ENCODE measurements around the gene CHML.
A peak's percentile ranks its signal among the peaks of the same experiment; 100 is the strongest.

Gene CHML

DNA sequence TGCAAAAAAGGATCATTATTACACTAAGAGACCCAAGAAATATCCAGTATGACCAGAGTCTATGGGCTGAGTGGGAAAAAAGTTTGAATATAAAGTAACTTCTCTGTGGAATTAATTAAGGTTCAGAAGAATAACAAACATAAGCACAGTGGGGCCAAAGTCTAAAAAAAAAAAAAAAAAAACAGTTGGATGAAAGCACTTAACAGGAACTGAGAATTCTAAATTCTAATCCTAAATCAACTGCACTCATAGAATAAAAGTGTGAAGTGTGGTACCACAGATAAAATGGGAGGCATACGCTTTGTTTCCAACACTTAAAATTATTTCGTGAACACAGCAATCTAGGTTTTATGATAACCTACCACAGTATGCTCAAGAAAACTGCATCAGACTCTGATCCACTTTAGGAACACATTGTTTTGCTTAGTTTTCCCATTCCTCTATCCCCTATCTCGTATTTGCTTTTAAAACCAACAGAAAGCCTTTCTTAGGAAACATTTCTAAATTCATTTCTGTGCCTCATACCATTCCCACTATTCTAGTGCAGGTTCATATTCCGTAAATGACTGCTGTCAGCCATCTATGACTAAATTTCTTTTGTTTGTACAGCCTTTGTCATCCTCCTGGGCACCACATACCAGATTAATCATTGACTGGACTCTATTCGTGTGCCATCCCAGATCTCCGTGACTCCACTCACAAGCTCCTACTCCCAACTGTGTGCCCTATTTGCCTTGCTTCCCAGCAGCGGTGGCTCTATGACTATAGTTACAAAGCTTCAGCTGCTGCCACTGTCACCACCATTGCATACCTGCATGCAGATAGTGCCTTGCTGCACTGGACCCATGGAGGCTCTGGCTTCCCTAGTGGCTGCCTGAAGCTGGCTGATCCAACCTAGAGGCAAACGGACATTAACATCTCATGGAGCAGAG, 24.9 kb downstream of the CHML start:
- no peak for DNase-seq

DNA sequence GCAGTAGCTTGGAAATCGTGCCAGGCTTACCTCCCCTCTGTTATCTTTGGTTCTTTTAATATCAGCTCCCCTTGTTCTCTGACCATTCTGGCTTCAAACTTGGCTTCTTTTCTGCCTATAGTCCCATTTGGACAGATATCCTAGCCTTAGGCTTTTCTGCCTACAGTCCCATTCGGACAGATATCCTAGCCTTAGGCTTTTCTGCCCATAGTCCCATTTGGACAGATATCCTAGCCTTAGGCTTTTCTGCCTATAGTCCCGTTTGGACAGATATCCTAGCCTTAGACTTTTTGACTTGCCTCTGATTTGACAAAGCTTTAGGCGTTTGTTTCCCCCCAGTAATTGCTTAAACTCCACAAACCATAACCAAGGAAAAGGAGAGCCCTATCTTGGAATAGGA, 25.6 kb downstream of the CHML start:
- no peak for DNase-seq

DNA sequence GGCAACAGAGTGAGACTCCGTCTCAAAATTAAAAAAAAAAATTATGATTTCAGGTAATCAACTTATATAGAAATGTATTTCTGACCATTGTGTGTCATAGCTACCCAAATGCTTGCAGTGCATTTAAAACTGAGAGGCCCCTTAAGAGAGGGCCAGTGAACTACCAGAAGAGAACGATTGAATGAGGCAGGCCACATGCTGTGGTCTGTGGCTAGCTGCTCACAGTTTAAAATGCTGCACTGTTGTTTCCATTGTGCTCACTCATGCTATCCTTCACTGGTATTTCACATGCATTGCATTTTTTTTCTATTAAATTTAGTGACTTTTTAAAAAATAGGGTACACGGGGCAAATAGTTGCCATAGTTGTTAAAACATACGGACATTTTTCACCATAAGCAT, 26.0 kb downstream of the CHML start:
- DNase-seq, result no peak

DNA sequence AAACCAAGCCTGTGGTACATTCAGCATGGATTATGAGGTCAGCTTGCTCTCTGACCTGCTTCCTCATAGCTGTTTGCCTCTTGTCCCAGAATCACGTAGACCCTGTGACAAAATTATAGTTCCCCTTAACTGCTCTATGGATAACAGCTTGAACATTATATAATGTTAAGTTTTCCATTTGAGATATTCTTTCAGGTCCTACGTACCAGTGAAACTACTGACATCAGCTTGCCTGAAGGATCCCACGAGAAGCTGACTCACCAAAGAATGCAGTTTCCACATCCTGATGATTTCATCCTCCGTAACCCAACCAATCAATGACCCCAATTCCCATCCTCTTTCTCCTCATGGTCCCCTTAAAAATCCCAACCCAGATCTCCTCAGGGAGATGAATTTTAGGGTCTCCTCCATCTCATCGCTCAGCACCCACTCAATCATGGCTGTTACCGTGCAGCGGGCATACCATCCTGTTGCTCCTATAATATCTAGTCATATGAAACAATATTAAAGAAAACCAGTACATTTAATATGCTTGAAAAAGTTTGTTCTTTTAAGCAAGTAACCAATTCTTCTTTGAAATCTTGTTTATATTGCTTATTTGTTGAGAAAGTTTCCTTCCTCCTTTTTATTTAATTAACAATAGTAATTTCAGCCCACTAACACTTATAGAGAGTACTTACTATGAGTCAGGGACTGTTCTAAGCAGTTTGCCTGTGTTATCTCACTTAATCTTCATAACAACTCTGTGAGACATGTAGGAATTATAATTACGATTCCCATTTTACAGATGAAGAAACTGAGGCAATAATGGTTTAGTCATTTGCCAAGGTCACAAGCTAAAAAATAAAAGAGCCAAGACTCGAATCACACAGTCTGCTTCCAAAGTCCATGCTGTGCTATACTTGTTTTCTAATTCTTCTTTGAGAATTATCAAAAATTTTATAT, 27.4 kb downstream of the CHML start:
- DNase-seq, result peak in 1 of 2 donors; percentile 35

DNA sequence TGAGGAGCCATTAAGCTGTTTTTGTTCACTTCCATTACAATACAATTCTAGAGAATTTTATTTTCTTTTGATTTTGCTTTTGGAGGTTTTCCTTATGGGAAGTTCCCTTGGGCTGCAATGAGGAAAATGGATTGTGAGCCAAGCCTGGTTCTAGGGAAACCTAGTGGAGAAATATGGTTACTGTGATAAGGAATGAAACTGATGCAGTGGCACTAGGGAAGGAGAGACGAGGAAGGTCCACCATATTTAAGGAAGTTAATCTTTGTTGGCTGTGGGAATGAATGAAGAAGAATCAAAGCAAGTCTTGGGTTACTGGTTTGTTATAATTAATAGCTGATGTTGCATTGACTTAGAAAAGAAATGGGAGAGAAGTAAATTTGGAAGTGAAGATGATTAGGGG, 28.4 kb downstream of the CHML start:
- DNase-seq, result no peak

DNA sequence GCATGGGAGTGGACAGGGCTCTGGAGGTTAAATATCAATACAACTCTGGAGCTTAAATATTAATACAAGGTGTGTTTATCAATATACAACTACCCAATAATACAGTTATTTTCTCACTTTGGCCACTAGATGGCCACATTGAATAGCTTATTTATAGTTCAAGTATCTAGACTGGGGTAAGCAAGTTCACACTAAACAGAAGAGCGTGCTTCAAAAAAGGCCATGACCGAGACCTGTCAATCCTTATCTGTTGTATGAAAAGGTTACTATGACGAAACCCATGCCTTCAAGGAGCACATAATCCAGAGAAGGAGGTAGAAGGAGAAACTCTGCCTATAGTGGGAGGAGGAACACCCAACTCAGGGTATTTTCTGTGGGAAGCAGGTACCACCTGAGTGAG, 29.1 kb downstream of the CHML start:
- peak in 1 of 2 donors; percentile 73 for DNase-seq

DNA sequence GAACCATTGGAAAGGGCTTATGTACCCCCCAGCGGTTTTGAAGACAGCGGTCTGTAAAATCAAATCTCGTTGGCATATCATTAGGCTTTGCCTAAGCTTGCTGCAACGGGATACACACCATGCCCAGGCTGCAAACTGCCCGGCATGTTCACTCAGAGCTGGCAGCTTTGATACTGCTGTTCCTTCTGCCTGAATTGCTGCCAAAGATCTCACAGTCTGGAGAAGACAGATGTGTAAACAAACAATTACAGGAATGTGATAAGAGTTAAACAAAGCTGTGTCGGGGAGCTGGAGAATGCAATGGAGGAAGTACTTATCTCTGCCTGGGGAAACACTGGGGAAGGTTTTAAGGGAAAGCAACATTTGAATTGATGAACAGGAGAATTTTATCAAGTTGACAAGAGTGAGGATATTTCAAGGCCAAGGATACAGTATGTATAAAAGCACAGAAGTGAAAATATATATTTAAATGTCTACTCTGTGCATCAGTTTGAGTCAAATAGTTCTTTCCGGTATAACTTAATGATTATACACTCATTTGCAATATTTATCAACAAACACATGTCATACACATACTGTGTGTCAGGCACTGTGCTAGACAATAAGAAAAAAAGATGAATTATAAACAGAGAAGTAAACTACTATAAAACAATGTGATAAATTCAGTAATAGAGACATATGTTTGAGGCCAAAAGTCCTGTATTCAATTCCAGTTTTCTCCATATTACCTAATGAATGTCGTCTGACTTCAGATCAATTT, 29.9 kb downstream of the CHML start:
- DNase-seq, result no peak

DNA sequence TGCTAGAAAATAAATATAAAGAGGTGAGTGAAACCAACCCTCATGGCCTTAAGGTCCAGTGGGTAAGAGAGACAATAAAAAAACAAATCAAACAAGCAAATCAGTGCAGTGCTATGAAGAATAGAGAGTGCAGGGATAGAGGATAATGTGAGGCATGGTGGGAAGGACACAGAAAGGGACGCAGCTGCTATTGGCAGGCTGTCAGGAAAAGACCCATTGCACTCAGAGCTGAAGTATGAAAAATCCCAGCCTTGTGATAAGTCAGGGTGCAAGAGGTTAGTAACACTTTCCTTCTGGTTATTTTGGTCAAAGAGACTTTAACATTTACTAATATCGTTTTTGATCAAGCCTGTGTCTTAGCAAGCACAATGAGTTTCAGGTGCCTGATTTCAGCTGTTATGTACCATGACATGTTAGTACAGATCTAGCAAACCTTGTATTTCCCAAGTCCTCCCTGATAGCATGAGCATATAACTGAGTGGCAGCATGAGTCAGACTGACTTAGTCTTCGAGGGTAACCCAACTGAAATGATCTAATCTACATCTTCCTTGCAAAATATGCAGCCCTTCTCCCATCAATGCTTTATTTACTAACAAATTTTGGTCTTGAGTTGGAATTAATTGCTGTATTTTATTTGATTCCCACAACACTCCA, 31.7 kb downstream of the CHML start:
- no peak for DNase-seq

DNA sequence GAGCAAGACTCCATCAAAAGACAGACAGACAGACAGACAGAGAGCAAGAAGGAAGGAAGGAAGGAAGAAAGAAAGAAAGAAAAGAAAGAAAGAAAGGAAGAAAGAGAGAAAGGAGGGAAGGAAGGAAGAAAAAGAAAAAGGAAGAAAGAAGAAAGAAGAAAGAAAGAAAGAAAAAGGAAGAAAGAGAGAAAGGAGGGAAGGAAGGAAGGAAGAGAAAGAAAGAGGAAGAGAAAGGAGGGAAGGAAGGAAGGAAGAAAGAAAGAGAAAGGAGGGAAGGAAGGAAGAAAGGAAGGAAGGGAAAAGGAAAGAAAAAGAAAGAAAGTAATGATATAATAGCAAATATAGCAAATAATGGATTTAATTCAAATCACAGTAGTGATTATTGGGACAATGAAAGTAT, 32.7 kb downstream of the CHML start:
- DNase-seq, result no peak

DNA sequence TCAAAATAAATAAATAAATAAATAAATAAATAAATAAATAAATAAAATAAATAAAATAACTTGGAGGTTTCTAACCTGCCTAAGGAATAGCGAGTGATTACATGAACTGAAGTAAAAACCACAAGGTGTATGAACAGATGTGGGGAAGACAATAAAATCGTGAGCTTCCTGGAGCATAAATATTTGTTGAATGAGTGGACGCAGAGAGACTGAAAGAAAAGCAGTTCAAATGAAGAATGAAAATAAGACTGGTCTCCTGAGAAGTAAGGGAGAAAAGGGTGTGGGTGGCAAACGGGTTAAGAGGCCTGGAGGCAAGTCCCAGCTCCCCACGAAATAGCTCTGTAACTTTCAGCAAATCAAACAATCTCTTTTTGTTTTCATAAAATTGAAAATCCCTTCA, 33.6 kb downstream of the CHML start:
- DNase-seq, result no peak

DNA sequence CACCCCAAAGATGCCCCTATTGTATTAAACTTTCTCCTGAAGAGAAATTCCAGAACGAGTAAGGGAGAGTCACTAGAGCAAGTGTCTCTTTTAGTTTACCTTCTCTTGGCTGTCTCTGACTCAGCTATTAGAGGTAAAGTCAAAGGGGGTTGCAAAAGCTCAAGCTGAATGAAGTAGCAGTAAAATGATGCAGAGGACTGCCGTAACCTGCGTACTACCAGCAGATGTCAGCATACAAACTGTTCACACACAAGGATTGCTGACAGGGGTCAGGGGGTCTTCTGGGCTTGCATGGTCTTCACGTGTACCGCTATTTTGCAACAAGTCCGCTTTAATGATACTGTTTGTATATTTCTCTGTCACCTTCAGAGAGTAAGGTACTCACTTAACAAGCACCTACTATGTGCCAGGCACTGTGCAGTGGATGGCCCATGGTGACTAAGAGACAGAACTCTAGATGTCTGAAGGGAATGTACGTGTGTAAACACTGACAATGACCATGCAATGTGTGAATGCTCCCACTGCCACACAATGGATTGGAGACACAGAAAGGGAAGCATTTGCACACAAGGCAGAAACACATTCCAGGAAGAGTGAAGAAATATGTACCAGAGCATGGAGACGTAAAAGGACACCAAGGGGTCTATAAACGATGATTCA, 34.9 kb downstream of the CHML start:
- DNase-seq, result no peak

DNA sequence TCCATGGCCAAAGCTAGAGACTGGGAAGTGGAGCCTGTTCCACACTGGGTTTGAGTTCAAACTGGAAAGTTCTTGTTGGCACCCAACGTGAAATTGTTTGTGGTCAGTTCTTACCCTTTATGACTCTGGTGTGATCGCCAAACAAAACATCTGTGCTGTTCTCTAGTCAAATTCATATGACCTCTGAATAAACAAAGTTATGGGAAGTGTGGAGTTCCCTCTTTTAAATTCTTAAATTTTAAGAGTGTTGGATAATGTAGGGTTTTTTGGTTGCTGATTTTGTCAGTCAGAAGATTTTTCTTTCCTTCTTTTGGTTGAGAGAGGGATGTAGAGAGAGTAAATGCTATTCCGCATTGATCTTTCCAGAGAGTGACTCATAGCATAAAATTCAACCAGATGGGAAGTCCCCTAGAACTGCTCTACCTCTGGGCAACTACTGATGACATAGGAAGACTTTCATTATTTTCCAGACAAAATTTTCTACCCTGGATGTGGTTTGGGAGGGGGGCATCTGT, 36.4 kb downstream of the CHML start:
- no peak for DNase-seq

DNA sequence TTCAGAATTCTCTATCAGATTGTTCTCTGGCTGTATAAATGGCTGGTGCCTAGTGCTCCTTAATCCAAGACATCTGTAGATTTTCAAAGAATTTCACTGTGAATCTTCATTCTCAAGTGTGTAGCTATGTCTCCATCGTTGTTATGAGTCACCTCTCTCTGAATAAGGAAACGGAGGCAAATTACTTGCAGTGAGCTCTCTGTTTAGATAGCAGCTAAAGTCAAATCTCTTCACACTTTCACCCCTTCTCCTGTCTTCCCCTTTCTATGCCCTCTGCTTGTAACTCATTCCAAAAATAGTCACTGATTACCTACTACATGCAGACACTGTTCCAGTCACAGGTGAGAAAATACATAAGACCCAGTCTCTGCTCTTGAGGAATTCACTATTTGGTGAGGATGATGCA, 39.7 kb downstream of the CHML start:
- no peak for DNase-seq

DNA sequence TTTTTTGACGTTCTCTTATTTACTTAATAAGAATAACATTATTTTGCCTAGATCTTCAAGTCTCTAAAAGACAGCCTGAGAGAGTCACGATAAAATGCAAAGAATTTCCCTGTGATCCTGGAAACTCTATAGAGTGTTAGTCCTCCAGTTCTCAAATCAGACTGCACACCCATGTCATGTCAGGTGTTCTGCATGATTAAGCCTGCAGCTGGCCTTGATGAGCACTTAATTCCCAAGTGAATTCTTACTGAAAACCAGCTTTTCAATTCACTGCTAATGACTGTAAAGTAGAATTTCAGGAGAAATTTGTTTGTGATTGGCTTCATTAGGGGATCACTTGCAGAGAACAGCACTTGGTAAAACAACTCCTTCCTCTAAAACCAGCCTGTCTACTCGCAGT, 41.9 kb downstream of the CHML start:
- DNase-seq, result no peak

DNA sequence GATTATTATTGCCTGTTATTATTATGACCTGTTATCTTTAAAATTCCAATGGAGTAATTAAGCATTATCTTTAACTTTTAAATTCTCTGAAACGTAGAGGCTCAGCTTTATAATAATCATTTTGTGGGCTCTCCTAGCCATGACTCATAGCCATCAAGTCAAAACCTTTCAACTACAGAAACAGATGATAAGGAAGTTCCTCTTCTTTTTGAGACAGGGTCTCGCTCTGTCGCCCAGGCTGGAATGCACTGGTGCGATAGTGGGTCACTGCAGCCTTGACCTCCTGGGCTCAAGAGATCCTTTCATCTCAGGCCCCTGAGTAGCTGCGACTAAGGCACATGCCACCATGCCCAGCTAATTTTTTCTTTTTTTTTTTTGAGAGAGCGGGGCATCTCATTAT, 43.5 kb downstream of the CHML start:
- DNase-seq, result no peak

DNA sequence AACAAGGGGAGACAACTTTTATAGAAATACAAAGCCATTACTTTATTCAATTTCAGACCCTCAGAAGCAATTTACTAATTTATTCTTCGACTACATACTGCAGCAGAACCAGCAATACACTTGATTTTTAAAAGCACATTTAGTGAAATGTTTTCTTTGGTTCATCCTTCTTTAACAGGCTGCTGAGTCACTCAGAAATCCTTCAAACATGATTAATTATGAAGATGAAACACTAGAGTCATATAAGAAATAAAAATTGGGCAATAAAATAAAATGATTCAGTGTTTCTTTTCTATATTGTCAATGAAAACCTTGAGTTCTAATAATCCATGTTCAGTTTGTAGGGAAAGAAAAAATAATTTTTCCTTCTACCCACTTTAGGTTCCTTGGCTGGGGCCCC, 47.0 kb downstream of the CHML start:
- no peak for DNase-seq

DNA sequence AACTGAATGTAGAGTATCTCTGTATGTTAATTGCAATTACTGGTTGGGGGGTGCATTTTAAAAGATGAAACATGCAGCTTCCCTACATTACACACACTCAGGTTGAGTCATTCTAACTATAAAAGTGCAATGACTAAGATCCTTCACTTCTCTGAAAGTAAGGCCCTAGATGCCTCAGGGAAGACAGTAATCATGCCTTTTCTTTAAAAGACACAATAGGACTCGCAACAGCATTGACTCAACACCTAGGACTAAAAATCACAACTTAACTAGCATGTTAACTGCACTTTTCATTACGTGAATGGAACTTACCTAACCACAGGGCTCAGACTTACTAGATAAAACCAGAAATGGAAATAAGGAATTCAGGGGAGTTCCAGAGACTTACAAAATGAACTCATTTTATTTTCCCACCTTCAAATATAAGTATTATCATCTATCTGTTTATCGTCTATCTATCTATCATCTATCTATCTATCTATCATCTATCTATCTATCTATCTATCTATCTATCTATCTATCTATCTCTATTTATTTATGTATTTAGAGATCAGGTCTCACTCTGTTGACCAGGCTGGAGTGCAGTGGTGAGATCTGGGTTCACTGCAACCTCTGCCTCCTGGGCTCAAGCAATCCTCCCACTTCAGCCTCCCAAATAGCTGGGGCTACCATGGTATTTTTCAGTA, 47.8 kb downstream of the CHML start:
- no peak for DNase-seq

DNA sequence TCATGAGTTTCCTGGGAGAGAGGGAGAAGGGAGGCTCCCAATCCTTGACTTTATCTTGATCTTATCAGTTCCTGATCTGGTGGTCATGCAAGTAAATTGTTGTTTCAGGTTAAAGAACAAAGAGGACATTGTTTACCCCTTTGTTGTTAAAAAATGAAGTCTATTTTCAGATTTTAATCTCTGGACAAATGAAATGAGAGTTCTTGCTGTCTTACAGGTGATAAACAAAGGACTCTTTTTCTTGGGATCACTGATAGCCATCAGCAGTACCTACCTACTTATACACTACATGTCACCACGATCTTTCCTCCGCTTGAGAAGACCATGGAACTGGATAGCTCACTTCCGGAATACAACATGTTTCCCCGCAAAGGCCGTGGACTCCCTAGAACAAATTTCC, 48.4 kb downstream of the CHML start:
- no peak for DNase-seq

DNA sequence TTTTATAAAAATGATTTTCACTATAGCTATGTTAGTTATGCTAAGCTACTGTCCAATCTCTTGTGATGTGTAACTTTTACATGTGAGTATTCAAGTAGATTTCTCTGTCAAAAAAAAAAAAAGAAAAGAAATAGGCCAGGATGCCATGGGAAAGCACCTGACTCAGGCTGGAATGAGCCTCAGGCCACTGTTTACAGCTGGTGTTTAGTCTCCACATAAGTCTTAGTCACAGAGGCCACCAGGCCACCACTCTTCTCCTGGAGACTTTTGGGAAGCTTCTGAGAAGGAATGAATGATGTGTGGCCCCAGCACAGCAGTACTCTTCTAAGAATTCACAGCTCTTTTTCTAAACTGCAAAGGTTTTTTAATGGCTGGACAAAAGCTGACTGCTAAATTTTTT, 48.9 kb downstream of the CHML start:
- no peak for DNase-seq

DNA sequence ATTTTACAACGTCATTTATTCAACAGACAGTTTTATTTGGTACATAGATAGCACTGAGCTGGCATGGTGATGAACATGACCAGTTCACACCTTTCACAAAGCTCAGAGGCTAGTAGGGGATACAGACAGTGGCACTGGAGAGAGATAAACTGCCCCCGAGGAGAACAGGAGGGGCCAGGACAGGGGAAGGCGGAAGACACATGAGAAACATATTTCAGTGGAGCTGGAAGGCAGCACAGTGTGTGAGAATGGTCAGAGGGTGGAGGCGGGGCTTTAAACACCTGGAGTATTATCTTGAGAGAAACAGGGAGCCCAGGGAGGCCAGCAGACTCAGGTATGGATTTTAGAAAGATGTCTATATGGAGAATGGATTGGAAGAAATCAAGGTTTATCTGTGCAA, 49.5 kb downstream of the CHML start:
- no peak for DNase-seq

Measured in CD4-positive, alpha-beta T cell treated with Interleukin-4 for 1 hour (primary cell).